Natural killer cell treated with Interleukin-12 subunit alpha and Interleukin-12 subunit beta and Interleukin-15 and Interleukin-18, amount 100 ng/mL, for 72 hours (primary cell): Measurements from ENCODE around the gene ATP8B1. TPM values are rescaled to one million over a fixed set of nuclear protein-coding genes. Genes with fewer than 3 reads are reported as not detected.

Source experiments
- ATAC-seq, 2 donors: fragments of 150-1000 bp; cut with Tn5 transposase in 1 of 2; sonication (Bioruptor Pico), chemical (Tn5 transposase) in 1 of 2; 2 replicates each; pipeline ENCODE4 v1.10.0; 2021
- DNase-seq: peaks from one replicate; pipeline ENCODE4 v3.0.0; 2022; ENCODE audit warnings: low spot score
- H3K27ac Mint-ChIP-seq, 2 donors: 1 replicate in 1 of 2; 2 replicates in 1 of 2; pipeline ENCODE4 v1.8.0; 2022; ENCODE audit warnings: mixed read lengths in 2 of 2, mild to moderate bottlenecking in 1 of 2, moderate library complexity in 1 of 2
- H3K27me3 Mint-ChIP-seq, 2 donors: 1 replicate in 1 of 2; 2 replicates in 1 of 2; pipeline ENCODE4 v1.8.0; 2022; ENCODE audit warnings: mixed read lengths in 2 of 2
- H3K36me3 Mint-ChIP-seq: one replicate; pipeline ENCODE4 v1.8.0; 2022; ENCODE audit warnings: mixed read lengths
- H3K4me1 Mint-ChIP-seq, 2 donors: 1 replicate in 1 of 2; 2 replicates in 1 of 2; pipeline ENCODE4 v1.8.0; 2022; ENCODE audit warnings: low read depth in 2 of 2, mixed read lengths in 2 of 2, mild to moderate bottlenecking in 1 of 2
- H3K4me3 Mint-ChIP-seq: one replicate; pipeline ENCODE4 v1.8.0; 2022; ENCODE audit warnings: mixed read lengths
- H3K9me3 Mint-ChIP-seq: 2 replicates; pipeline ENCODE4 v1.8.0; 2022; ENCODE audit warnings: mixed read lengths
- total RNA-seq, 2 donors: library from RNA; stranded (reverse); gene quantifications; one replicate each; pipeline ENCODE4 v1.2.3, GENCODE V29; 2022

ATP8B1 gene
- total RNA-seq, 2 donors from 2014 or later: not detected

DNA sequence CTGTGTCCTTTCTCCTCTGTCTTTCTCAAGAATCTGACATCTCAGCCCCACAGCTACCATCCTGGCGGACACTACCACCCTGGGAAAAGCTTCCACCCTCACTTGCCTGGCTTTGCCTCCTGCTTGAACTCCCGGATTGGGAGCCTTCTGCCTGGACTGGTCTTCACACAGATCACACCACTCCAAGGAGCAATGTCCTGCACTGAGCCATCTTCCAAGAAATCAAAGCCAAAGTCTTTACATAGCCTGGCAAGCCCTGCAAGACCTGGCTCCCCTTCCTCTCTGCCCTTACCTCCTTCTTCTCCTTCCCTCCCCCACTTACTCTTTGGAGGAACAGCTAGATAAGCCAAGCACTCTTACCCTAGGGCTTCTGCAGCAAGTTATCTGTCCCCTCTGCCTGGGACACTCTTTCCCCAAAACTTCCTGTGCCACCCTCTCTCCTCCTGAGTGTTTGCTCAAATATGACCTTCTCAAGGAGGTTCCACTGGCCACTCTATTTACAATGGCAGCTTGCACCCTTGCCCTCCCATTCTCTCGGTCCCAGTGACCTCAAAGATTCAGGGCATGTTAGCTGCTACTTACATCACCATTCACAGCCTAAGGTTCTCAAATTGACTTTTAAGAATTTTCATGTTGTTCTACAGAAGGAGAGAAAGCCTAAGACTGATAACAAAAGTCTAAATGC lies 9.7 kb downstream of the ATP8B1 start:
- Mint-ChIP-seq H3K4me1 (no peaks in the 10 kb centered on the region), H3K36me3 (peaks cover 4% of the 10 kb centered on the region), H3K27me3 (peaks cover 3 to 8% of the 10 kb centered on the region in 2 donors), H3K4me3 (no peak overlapping the region), H3K9me3 (peaks cover 4% of the 10 kb centered on the region), H3K27ac (no peak overlapping the region)
- ATAC-seq (no peak), DNase-seq (no peak)

DNA sequence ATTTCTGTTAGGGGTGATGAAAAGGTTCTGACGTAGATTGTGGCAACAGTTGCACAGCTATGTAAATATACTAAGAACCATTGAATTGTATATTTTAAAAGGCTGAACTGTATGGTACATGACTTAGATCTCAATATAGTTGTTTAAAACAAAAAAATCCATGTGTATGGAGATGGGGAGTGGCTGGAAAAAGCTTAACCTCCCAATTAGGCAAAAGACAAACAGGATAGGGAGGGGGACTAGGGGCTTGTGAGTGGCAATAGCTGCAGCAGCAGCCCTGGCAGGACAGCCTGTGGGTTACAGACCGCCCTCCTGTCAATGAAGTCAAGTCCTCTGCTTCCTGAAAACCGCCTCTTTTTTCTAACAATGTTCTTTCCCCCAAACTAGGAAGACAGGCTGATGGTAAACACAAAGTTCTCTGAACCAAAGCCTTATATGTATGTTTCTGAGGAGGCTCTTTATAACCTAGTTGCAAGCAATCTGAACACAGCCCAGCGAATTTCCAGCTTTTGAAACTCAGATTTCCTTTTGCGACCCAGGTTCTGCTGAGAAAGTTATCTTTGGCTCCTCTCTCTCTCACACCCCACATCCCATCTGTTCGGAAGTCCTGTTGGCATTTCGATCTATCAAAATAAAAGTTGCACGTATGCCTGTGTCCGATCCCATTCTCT lies 10.3 kb downstream of the ATP8B1 start:
- peaks cover 4% of the 10 kb centered on the region for H3K9me3 Mint-ChIP-seq
- no peak overlapping the region for H3K27ac Mint-ChIP-seq
- H3K4me1 Mint-ChIP-seq: no peaks in the 10 kb centered on the region
- peaks cover 3 to 8% of the 10 kb centered on the region in 2 donors for H3K27me3 Mint-ChIP-seq
- H3K4me3 Mint-ChIP-seq: no peak overlapping the region
- DNase-seq (no peak), ATAC-seq (no peak)
- peaks cover 4% of the 10 kb centered on the region for H3K36me3 Mint-ChIP-seq

DNA sequence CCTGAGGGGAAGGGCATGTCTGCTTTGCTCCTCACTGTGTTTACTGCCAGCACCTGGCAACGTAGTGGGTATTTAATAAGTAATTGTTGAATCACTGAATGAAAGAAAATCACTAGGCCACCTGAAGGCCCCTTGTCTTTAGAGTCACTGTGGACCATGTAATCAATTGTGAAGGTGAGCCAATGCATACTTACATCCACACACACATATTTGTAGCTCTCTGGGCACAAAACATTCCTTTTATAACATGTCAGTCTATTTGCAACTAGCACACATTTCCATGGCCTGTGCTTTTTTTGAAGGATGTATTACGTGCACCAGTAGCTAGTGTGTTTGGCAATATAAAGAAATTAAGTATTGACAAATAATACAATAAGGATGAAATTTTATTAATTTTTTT lies 11.2 kb downstream of the ATP8B1 start:
- no peak overlapping the region for H3K4me3 Mint-ChIP-seq
- peaks cover 4% of the 10 kb centered on the region for H3K36me3 Mint-ChIP-seq
- DNase-seq (no peak), ATAC-seq (no peak)
- H3K27me3 Mint-ChIP-seq: peaks cover 3 to 8% of the 10 kb centered on the region in 2 donors
- H3K4me1 Mint-ChIP-seq: no peaks in the 10 kb centered on the region
- peaks cover 4% of the 10 kb centered on the region for H3K9me3 Mint-ChIP-seq
- H3K27ac Mint-ChIP-seq: no peak overlapping the region

DNA sequence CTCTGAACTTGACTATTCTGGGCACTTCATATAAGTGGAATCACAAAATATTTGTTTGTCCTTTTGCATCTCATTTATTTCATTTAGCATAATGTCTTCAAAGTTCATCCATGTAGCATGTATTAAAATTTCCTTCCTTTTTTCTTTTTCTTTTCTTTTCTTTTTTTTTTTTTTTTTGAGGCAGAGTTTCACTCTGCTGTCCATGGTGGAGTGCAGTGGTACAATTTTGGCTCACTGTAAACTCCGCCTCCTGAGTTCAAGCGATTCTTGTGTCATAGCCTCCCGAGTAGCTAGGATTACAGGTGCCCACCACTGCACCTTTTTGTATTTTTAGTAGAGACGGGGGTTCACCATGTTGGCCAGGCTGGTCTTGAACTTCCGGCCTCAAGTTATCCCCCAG lies 11.9 kb downstream of the ATP8B1 start:
- no peak overlapping the region for H3K27ac Mint-ChIP-seq
- peaks cover 4% of the 10 kb centered on the region for H3K36me3 Mint-ChIP-seq
- no peaks in the 10 kb centered on the region for H3K4me1 Mint-ChIP-seq
- DNase-seq: no peak
- H3K4me3 Mint-ChIP-seq: no peak overlapping the region
- no peak for ATAC-seq
- peaks cover 3 to 8% of the 10 kb centered on the region in 2 donors for H3K27me3 Mint-ChIP-seq
- peaks cover 4% of the 10 kb centered on the region for H3K9me3 Mint-ChIP-seq

DNA sequence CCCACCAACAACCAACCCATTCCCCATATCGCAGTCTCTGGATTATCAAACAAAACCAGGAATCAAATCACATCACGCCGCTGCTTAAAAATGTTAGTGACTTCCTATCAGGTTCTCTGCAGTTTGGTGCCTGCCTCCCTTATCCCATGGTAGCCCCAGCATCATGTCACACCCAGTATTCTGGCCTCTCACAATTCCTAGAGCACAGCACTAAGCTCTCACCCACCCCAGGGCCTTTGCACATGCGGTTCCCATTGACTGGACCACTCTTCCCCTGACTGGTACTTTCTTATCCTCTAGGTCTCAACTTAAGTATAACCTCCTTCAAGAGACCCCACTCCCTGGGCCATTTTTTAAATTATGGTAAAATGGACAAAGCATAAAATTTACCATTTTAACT lies 12.8 kb downstream of the ATP8B1 start:
- DNase-seq (no peak), ATAC-seq (no peak)
- H3K27ac Mint-ChIP-seq: no peak overlapping the region
- no peak overlapping the region for H3K4me3 Mint-ChIP-seq
- H3K9me3 Mint-ChIP-seq: peaks cover under 1% of the 10 kb centered on the region
- peaks cover under 1 to 8% of the 10 kb centered on the region in 2 donors for H3K27me3 Mint-ChIP-seq
- peaks cover under 1% of the 10 kb centered on the region for H3K36me3 Mint-ChIP-seq
- no peaks in the 10 kb centered on the region for H3K4me1 Mint-ChIP-seq

DNA sequence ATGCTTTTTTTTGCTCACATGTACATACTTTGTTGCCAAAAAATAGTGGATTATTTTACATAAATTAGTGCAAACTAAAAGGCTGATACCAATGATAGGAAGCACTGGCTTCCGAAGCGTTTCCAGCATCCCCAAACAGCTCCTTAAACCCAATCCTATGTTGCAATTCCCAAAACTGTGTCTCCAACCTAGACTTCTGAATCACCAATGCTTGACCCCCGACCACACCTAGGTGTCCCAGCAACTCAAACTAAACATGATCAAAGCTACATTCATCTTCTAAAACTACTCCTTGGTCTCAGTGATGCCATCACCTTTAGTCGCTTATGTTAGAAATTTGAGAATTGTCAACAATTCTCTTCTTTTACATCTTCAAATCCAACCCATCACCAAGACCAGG lies 13.4 kb downstream of the ATP8B1 start:
- no peaks in the 10 kb centered on the region for H3K9me3 Mint-ChIP-seq
- ATAC-seq: no peak
- H3K4me1 Mint-ChIP-seq: no peaks in the 10 kb centered on the region
- DNase-seq: no peak
- no peaks in the 10 kb centered on the region for H3K36me3 Mint-ChIP-seq
- peaks cover 0 to 8% of the 10 kb centered on the region in 2 donors for H3K27me3 Mint-ChIP-seq
- H3K4me3 Mint-ChIP-seq: no peak overlapping the region
- no peak overlapping the region for H3K27ac Mint-ChIP-seq

DNA sequence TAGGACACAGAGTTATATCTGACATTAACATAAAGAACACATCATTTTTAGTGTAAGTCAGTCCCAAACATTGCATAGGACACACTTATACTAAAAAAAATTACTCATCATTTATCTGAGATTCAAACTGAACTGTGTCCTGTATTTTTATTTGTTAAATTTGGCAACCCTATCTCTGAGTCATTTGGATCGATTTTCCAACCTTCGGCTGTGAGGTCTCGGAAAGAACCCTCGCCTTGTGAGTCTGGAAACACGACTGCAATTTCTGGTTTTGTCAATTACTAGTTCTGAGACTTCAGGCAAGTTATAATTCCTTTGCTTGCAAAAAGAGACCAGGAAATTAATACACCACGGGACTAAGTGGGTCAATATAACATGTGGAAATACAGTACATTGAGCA lies 14.0 kb downstream of the ATP8B1 start:
- Mint-ChIP-seq H3K4me3 (no peak overlapping the region), H3K27me3 (peaks cover 0 to 8% of the 10 kb centered on the region in 2 donors), H3K4me1 (no peaks in the 10 kb centered on the region), H3K27ac (no peak overlapping the region), H3K9me3 (no peaks in the 10 kb centered on the region), H3K36me3 (no peaks in the 10 kb centered on the region)
- DNase-seq (no peak), ATAC-seq (no peak)

DNA sequence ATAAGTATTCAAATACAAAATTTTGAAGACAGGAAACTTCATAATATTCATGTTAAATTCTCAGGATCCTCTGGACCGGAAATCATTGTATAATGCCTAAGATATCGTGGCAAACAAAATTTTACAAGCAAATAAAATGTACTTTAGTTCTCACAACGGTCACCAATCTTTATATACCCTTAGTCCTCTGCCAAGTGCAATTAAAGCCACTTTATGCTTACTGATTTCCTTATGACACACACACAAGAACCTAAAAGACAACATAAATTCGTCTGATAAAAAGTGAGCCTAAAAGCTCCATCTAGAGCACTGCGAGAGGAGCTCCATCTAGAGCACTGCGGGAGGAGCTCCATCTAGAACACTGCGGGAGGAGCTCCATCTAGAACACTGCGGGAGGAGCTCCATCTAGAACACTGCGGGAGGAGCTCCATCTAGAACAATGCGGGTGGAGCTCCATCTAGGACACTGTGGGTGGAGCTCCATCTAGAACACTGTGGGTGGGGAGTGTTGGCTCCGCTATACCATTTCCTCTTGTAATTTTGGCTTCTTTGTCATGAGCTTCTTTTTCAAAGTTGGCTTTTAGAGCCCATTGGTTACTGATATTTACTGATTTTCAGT lies 15.9 kb downstream of the ATP8B1 start:
- H3K27ac Mint-ChIP-seq: no peak overlapping the region
- H3K9me3 Mint-ChIP-seq: no peaks in the 10 kb centered on the region
- H3K4me1 Mint-ChIP-seq: no peaks in the 10 kb centered on the region
- ATAC-seq: no peak
- no peaks in the 10 kb centered on the region for H3K36me3 Mint-ChIP-seq
- no peaks in the 10 kb centered on the region for H3K27me3 Mint-ChIP-seq
- H3K4me3 Mint-ChIP-seq: no peak overlapping the region
- DNase-seq: no peak

DNA sequence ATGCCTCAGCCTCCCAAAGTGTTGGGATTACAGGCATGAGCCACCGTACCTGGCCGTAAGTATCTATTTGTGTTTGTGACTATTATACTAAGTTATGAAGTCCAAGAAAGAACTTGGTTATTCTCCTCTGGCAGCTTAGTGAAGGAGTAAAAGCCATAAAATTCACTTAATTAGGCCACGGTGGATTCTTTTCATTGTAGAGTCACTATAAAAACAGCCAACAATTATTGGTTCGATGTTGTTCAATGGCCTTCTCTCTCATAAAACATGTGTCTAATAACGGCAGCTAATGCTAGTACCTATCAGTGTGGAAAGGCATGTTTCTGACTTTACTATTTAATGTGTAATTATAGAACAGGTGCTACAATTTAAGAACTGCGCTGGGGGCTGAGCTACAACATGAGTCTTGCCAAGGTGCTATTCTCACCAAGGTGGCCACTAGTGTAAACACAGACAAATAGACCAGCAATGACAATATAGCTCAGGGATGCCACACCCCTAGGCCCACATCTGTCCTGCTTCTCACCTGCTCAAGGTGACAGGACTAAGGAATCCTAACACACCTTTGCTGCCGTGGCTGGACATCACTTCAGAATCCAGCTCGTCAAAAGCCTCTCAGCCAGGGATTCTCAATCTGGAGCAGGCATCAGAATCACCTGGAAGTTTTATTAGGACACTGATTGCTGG lies 17.2 kb downstream of the ATP8B1 start:
- no peak overlapping the region for H3K4me3 Mint-ChIP-seq
- peaks cover under 1 to 2% of the 10 kb centered on the region in 2 donors for H3K4me1 Mint-ChIP-seq
- DNase-seq (no peak), ATAC-seq (no peak)
- H3K27ac Mint-ChIP-seq: no peak overlapping the region
- H3K36me3 Mint-ChIP-seq: no peaks in the 10 kb centered on the region
- no peaks in the 10 kb centered on the region for H3K9me3 Mint-ChIP-seq
- H3K27me3 Mint-ChIP-seq: no peaks in the 10 kb centered on the region

DNA sequence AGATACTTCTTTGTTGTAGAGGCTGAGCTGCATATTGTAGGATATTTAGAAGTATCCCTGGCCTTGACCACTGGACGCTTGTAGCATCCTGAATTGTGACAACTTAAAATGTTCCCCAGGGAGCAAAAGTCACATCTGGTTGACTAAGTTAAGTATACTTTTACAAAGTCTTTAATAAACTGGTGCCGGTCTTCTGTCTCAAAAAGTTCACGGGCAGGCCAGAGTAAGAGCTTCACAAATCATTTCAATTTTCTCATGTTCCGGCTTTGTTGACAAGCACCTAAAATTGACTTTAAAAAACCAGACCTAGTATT lies 18.4 kb downstream of the ATP8B1 start:
- Mint-ChIP-seq H3K4me3 (no peak overlapping the region), H3K36me3 (no peaks in the 10 kb centered on the region), H3K27ac (no peak overlapping the region), H3K4me1 (peaks cover 6 to 9% of the 10 kb centered on the region in 2 donors), H3K27me3 (no peaks in the 10 kb centered on the region), H3K9me3 (no peaks in the 10 kb centered on the region)
- DNase-seq (no peak), ATAC-seq (no peak)

DNA sequence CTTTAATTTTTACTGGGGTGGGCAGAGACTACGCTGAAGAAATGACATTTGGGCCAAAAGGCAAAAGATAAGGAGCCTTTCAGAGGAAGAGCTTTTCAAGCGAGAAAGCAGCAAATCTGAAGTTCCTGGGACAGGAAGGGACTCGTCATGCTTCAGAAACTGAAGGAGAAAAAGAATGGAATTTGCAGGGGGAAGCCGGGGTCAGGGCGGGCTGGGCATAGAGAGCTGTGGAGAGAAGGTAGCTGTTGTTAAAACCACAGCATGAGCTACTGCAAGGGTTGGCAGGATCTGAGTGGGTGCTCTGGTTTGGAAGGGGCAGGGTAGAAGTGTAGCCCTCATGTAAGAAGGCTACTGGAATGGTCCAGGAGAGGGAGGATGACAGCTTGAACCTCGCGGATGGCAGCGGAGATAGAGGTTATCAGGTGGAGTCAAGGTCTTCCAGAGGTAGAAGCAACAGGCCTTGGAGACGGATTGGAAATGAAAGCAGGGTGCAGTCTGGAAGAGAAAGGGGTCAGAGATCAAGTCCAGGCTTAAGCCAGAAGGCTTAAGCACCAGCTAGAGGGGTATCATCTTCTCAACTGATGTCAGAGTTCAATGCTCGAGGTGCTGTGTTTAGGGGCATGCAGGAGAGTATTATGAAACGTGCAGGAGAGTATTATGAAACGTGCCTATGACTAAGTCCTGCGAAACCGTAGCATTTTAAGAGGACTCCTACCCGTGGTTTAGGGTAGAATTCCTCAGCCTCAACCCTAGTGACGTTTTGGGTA lies 18.9 kb downstream of the ATP8B1 start:
- peaks cover 6 to 9% of the 10 kb centered on the region in 2 donors for H3K4me1 Mint-ChIP-seq
- no peak overlapping the region for H3K4me3 Mint-ChIP-seq
- H3K36me3 Mint-ChIP-seq: no peaks in the 10 kb centered on the region
- H3K27ac Mint-ChIP-seq: no peak overlapping the region
- no peaks in the 10 kb centered on the region for H3K9me3 Mint-ChIP-seq
- no peaks in the 10 kb centered on the region for H3K27me3 Mint-ChIP-seq
- ATAC-seq (no peak), DNase-seq (no peak)

DNA sequence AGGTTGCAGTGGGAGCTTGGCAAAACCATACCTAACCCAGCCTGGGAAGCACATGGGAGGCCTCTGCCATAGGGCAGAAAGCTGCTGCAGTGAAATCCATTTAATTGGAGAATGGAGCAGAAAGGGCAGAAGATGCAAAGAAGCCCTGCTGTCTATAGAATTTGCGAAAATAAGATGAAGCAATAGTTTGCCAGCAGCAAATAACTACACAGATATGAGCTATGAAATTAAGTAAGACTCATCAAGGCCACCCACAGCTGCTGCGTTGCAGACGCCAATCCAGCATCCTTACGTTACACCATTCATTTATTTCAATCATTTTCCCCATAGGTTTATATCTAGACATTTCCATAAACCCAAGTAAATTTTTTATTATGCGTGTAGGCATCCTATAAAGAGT lies 21.1 kb downstream of the ATP8B1 start:
- Mint-ChIP-seq H3K27ac (no peak overlapping the region), H3K4me3 (no peak overlapping the region), H3K27me3 (no peaks in the 10 kb centered on the region), H3K36me3 (no peaks in the 10 kb centered on the region), H3K4me1 (peaks cover 6 to 9% of the 10 kb centered on the region in 2 donors), H3K9me3 (no peaks in the 10 kb centered on the region)
- ATAC-seq (no peak), DNase-seq (no peak)

DNA sequence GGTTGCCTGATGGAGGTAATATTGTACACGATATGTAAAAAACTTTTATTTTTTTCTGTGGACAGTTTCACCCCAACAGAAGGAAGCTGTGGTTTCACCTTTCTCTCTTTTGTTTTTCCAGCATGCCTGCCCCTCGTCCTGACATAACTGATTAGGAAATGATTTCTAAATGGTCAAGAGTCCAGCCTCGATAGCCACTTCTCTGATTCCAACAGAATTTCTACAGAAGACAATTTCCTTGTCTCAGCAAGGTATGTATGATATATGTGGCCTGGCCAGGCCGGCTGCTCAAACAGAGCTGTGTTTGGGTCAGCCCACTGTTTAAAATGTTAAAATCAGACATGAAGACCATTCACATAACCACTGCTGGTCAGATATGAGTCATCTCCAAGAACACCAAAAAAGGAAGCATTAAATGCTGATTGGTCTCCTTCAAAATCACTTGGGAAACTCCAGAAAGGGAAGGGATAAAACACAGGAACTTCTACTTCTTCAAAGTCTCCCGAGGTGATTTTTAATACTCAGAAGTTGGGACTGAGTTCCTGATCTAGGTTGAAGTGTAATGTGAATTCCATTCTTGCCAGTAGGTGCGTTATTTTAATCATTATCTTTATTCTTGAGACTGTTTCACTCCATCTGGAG lies 22.3 kb downstream of the ATP8B1 start:
- Mint-ChIP-seq H3K27me3 (no peaks in the 10 kb centered on the region), H3K9me3 (no peaks in the 10 kb centered on the region), H3K36me3 (no peaks in the 10 kb centered on the region), H3K27ac (peak overlapping the region in 1 of 2 donors; percentile 29), H3K4me3 (no peak overlapping the region), H3K4me1 (peaks cover 11 to 16% of the 10 kb centered on the region in 2 donors)
- DNase-seq (no peak), ATAC-seq (no peak)
